ELF-1 (cell line): ENCODE measurements around the gene TMEM191B.
"Not testable (repeated sequence)": the region's sequence is repeated elsewhere in the genome, so short reads cannot be mapped to it uniquely, and the experiment has no call there.

Source experiments
- DNase-seq: peaks from one replicate; pipeline ENCODE4 v3.0.0-alpha.2; 2016; ENCODE audit warnings: low read depth, low spot score

Gene TMEM191B

DNA sequence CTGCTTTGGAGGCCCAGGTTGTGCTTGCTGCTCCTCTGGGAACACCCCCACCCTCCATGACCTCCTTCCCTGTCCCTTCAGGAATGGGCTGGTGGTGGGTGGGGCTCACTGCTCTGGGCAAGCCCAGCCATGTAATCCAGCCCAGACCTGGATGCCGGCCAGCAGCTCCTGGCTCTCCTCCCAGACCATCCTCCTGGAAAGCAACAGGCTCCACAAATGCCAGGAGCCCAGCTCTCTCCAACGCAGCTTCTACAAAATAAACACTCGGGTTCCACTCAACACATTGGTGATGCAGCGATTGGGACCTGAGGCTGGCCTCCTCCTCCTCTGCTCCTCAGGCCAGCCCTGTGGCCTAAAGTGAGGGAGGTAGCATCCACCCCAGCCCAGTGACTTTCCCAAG is 30.9 kb downstream of the TMEM191B start:
- DNase-seq, result not testable (repeated sequence)

DNA sequence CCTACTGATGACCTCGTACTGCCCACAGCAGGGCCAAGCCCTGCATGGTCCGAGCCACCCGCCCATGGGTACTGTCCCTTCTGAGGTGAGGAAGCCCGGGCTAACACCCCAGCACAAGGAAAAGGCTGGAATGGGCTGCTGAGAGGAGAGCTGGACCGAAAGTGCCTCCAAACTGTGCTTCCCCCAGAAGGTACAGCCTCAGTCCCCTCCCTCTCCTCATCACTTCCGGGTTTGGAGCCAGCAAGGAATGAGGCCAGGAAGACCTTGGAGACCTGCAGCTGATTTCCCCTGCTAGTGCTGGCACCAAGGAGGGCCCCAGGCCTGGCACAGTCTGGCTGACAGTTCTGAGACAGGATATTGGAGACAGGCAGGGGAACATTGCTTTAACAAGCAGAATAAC is 31.3 kb downstream of the TMEM191B start:
- not testable (repeated sequence) for DNase-seq

DNA sequence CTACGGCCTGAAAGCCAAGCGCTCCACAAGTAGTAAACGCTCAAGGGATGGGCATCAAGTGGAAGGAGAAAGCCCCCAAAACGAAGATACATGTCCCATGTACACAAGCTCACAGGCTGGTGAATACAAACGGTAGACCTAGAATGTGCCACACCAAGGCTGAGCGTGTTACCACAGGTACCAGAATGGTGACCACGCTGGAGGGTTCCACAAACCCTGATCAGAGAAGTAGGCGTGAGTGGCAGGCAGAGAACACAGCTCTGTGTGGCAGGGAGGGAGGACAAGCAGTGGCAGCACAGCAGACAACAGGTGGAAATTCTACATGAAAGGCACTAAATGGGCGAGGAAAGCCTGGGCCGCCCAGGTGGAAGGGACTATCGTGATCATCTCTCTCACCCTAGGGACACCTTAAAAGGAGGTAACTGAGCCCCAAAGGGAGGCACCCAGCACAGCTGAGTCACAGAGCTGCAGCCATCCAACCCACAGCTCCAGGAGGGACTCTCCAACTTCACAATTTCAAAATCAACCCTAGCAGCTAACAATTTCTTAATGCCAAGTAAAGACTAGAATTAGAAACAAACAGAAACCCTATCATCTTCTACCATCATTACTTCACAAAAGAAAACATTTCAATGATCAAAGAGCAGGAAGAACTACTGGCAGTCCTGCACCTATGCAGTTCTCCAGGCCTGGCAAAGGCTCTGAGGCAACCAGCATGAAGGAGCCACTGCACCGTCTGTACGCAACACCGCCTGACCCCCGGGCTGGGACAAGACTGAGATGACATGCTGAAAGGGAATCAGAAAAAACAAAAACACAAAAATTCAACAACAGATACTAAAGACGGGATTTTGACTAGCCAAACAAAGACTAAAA is 32.7 kb downstream of the TMEM191B start:
- DNase-seq, result not testable (repeated sequence)

DNA sequence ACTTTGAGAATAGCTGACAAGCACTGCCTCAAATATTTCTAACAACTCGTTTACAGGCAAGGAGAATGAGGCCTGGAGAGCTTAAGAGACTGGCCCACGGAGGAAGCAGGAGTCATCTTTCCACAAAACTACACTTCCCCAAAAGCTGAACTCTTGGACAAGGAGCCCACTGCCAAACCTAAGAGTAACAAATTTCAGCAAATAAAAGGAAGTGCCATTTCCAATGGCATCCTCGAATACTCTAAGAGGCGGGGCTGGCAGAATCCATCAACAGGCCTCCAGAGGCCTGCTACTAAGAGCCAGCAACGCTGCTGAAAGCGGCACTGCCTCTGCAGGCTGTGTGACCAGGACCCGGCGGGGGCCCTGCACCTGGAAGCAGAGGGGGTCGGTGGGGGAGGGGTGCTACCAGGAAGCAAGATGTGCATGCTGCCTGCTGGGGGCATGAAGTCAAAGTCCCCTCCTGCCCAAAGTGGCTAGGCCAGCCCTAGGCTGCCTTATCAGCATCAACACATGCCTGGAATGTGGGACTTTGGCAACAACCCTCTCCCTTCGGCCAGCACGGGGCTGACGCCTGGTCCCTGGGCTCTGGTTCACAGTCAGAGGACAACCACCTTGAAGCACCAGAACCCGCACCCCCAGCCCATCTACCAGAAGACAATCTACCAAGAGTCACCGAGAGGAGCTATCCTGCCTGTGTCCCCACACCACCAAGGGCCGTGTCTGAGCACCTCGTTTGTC is 43.1 kb downstream of the TMEM191B start:
- not testable (repeated sequence) for DNase-seq

DNA sequence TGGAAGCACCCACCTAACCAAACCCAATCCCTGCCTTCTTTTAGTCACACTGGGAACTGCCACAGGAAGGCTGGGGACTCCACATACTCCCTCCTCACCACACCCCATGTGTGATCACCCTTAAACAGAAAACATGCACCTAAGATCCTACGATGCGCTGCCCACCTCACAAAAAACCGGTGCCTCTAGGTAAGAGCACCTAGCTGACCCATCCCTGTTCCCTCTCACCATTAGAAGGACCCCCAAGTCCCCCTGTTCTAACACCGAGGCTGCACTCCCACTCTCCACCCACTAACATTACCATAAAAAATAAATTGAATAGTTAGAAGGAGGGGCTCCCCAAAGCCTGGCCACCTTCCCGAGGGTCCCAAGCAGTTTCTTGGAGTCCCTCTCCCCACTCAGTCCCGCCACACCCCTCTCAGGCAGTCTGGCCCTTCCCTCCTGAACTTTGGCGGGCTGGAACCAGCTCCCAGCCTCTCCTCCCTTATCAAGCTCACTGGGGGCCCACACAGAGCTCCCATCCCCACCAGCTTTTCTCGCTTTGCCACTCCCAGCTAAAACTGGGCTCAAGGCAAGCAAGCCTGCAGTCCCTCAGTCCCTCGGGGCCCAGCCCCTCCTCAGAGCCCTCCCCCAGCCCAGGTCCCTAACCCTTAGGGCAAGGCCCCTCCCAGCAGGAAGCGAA is 46.0 kb downstream of the TMEM191B start:
- not testable (repeated sequence) for DNase-seq

DNA sequence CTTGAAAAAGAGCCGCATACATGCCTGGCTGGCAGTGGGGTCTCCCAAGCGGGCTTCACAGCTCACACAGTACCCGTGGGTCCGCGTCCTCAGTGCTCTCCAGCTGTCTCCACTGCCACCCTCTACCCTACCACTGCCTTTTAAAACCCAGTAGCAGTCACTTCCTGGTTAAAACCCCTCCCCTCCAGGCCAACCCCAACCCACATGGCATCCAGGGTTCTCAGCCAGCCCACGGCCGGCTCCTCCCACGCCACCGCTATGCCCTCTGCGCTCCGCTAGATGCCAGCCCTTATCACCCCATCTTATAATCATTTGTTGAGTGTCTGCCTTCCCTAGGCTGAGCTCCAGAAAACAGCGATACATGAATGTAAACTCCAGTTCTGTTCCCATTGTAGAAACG is 47.0 kb downstream of the TMEM191B start:
- DNase-seq, result not testable (repeated sequence)

DNA sequence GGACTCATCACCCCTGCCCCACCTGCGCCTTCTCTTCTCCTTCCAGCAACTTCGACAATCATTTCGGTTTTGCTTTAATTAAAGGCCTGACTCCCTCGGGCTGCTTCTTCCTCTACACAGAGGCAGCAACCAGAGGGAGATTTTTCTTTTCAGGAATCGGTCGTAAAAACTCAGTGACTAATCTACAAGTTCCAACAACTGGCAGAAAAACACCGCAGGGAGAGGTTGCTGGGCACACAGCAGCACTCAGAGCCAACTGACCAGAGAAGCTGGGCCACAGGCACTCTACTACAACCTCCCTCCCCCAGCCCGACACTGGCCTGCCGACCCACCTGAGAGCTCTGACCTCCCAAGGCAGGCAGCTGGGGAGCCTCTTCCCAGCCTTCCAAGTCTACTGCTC is 48.1 kb downstream of the TMEM191B start:
- not testable (repeated sequence) for DNase-seq

DNA sequence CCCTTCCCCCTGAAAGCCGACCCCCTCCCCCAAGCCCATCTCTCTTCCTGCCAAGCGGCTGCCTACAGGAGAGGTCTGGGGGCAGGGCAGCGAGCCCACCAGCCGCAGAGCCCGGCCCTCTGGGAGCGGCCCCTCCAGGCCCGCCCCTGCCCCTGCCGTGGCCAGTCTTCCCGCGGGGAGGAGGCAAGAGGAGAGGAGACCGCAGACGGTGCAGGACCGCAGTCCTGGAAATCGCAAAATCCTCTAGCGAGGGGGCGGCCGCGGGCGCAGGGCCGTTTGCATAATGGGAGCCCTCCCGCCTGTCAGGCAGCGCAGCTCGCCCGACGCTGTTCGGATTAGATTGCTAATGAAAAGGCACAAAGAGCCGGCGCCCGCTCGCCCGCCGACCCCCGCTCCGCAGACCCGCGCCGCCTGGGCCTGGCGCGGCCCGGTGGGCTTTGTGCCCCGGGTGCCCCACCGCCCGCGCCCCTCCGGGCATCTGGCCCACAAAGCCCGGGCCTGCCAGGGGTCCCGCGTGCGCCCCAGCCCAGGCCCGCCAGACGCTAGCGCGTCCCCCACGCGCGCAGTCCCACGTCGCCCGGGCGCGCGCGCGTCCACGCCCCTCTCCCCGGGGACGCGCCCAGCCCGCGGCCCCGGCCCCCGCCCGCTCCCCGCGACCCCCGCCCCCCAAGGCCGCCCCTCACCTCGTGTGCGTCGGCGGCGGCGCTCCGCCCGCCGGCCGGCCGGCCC is 49.7 kb downstream of the TMEM191B start:
- DNase-seq, result not testable (repeated sequence)

DNA sequence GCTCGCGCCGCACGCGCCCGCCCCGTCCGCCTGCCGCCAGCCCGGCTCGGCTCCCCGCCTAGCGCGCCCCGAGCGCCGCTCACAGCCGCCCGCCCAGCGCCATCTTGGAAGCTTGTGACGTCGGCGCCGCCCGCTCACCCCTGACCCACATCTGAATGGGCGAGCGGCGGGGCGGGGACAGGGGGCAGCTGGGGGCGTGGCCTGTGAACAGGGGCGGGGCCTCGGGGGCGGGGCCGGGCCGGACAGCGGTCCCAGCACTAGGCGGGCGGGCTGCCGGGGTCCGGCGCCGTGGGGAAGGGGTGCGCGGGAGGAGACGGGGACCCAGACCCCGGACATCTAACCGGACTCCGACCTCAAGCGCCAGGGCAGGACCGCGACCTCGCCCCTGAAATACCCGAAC is 50.2 kb downstream of the TMEM191B start:
- DNase-seq, result not testable (repeated sequence)
